ENCODE results near the gene HEG1. TPM values are rescaled to one million over a fixed set of nuclear protein-coding genes. Genes with fewer than 3 reads are reported as not detected.

HEG1 gene
- total and polyA plus RNA-seq, 2 of the 13 experiments (the other 11 are each of a cell fraction or from before 2014, with no cell fraction given), result 10.7 to 18.2 TPM

GRCh38 chr3:125051205-125051604 is 4.6 kb downstream of the HEG1 start:
- POLR2A ChIA-PET, result interaction anchor here (1.8 kb wide), 1 partner anchor 12 kb away, joined by 12 read pairs; no protein-coding TSS in a partner anchor
- Histone ChIP-seq H3K4me2 (ENCODE audit: low read depth, low read length) (no peak overlapping the region), H3K9me3 (ENCODE audit: low read length) (no peaks in the 10 kb centered on the region), H3K27ac (ENCODE audit: extremely low read length, insufficient read depth, low read length) (no peak overlapping the region), H3K9ac (ENCODE audit: insufficient read depth, low read depth, low read length) (no peak overlapping the region), H3K27me3 (ENCODE audit: control insufficient read depth in 1 of 2, insufficient read depth in 2 of 2, low read length in 2 of 2) (no peaks in the 10 kb centered on the region; a peak in 1 of 5 replicates), H4K20me1 (ENCODE audit: insufficient read depth, low read length) (peaks cover 21% of the 10 kb centered on the region), H3K36me3 (replicated peaks in 1 of 2; ENCODE audit: control insufficient read depth in 1 of 2, insufficient read depth in 2 of 2, low read length in 2 of 2) (peaks cover 16 to 45% of the 10 kb centered on the region in 2 experiments; a peak in 4 of 5 replicates), H2AFZ (ENCODE audit: low read length) (no peak overlapping the region), H3K79me2 (ENCODE audit: insufficient read depth, low read length) (peaks cover 35% of the 10 kb centered on the region), H3K4me1 (ENCODE audit: insufficient read depth, low read length) (peaks cover 31% of the 10 kb centered on the region), H3K4me3 (replicated peaks in 1 of 3; ENCODE audit: insufficient read depth in 1 of 3, low read depth in 2 of 3, low read length in 3 of 3) (no peak overlapping the region)
- TF ChIP-seq ZNF629 (CRISPR knock-in tag; conservative IDR thresholded peaks at IDR 0.05) (peak; percentile 78), ZBTB20 (CRISPR knock-in tag; IDR thresholded peaks at IDR 0.05; ENCODE audit: borderline replicate concordance, low read depth) (no peak), HCFC1 (IDR thresholded peaks at IDR 0.05; ENCODE audit: low read depth, low read length) (no peak)
- CTCF ChIA-PET (ENCODE audit: low intra/inter-chr PET ratio, low total read pairs), result no interaction called here
- WGBS (ENCODE audit: low lambda C conversion rate), result 98% methylated on average over 7 of the region's 7 CpGs
- intact Hi-C loops (cut with micrococcal nuclease; ENCODE audit: unreplicated experiment), result loop anchor here (10.0 kb wide), 1 partner anchor 104 kb away; no protein-coding TSS in a partner anchor
- DNase-seq (ENCODE audit: low spot score) (no peak), FAIRE-seq (no peak), ATAC-seq (no peak)
- in situ Hi-C loops (cut with HindIII; ENCODE audit: extremely low pct_ligation_motif_present, low pct_unique_long_range_greater_than_20kb), result loop anchor here (5.0 kb wide), 1 partner anchor 49 kb away; no protein-coding TSS in a partner anchor
- BruUV-seq (replicated peaks), result no TSS peak

- peaks cover 35% of the 10 kb centered on the region for H3K79me2 ChIP-seq (ENCODE audit: insufficient read depth, low read length)
- no peak for DNase-seq (ENCODE audit: low spot score)
- no peak for FAIRE-seq
- H3K4me1 ChIP-seq (ENCODE audit: insufficient read depth, low read length), result peaks cover 35% of the 10 kb centered on the region
- TF ChIP-seq ETV5 (CRISPR knock-in tag; IDR thresholded peaks at IDR 0.05; ENCODE audit: borderline replicate concordance) (no peak), POLR2AphosphoS2 (IDR thresholded peaks at IDR 0.05; ENCODE audit: low read depth, low read length) (no peak), GTF3A (CRISPR knock-in tag; conservative IDR thresholded peaks at IDR 0.05) (no peak), ZNF746 (CRISPR knock-in tag; IDR thresholded peaks at IDR 0.05) (no peak), ZNF350 (CRISPR knock-in tag; IDR thresholded peaks at IDR 0.05; ENCODE audit: borderline replicate concordance, low read depth) (no peak), HNRNPH1 (optimal IDR thresholded peaks at IDR 0.05; ENCODE audit: low read depth, low read length) (no peak), KAT8 (CRISPR knock-in tag; IDR thresholded peaks at IDR 0.05) (no peak), ZNF441 (CRISPR knock-in tag; IDR thresholded peaks at IDR 0.05; ENCODE audit: borderline replicate concordance) (no peak), ZNF143 (CRISPR knock-in tag; IDR thresholded peaks at IDR 0.05) (no peak), KLF9 (CRISPR knock-in tag; IDR thresholded peaks at IDR 0.05; ENCODE audit: low read depth) (no peak), ZFP41 (CRISPR knock-in tag; IDR thresholded peaks at IDR 0.05; ENCODE audit: borderline replicate concordance) (no peak), ATF2 (CRISPR knock-in tag; IDR thresholded peaks at IDR 0.05) (no peak), ZNF446 (CRISPR knock-in tag; IDR thresholded peaks at IDR 0.05) (no peak), NR3C1 (CRISPR knock-in tag; IDR thresholded peaks at IDR 0.05) (no peak), KAT2B (IDR thresholded peaks at IDR 0.05; ENCODE audit: borderline replicate concordance, low read depth, low read length) (no peak), ZFP36L2 (CRISPR knock-in tag; IDR thresholded peaks at IDR 0.05) (no peak), ZNF234 (CRISPR knock-in tag; conservative IDR thresholded peaks at IDR 0.05) (no peak)
- H3K4me2 ChIP-seq (ENCODE audit: low read depth, low read length), result no peak overlapping the region
- WGBS (ENCODE audit: low lambda C conversion rate), result 91% methylated on average over 6 of the region's 6 CpGs
- CTCF ChIA-PET (ENCODE audit: low intra/inter-chr PET ratio, low total read pairs), result no interaction called here
- intact Hi-C loops (cut with micrococcal nuclease; ENCODE audit: unreplicated experiment) (loop anchor here (10.0 kb wide), 1 partner anchor 104 kb away; no protein-coding TSS in a partner anchor), in situ Hi-C loops (cut with HindIII; ENCODE audit: extremely low pct_ligation_motif_present, low pct_unique_long_range_greater_than_20kb) (loop anchor here (5.0 kb wide), 1 partner anchor 48 kb away; no protein-coding TSS in a partner anchor)
- no peaks in the 10 kb centered on the region for H3K9me3 ChIP-seq (ENCODE audit: low read length)
- POLR2A ChIA-PET, result no interaction called here
- no peak overlapping the region for H3K27ac ChIP-seq (ENCODE audit: extremely low read length, insufficient read depth, low read length)
- BruUV-seq (replicated peaks), result no TSS peak
- no peaks in the 10 kb centered on the region; a peak in 1 of 5 replicates for H3K27me3 ChIP-seq (ENCODE audit: control insufficient read depth in 1 of 2, insufficient read depth in 2 of 2, low read length in 2 of 2)
- no peak overlapping the region for H3K4me3 ChIP-seq (replicated peaks in 1 of 3; ENCODE audit: insufficient read depth in 1 of 3, low read depth in 2 of 3, low read length in 3 of 3)
- H3K9ac ChIP-seq (ENCODE audit: insufficient read depth, low read depth, low read length), result no peak overlapping the region
- peaks cover 16 to 45% of the 10 kb centered on the region in 2 experiments; a peak in 4 of 5 replicates for H3K36me3 ChIP-seq (replicated peaks in 1 of 2; ENCODE audit: control insufficient read depth in 1 of 2, insufficient read depth in 2 of 2, low read length in 2 of 2)
- peaks cover 24% of the 10 kb centered on the region for H4K20me1 ChIP-seq (ENCODE audit: insufficient read depth, low read length)
- no peak for ATAC-seq
- H2AFZ ChIP-seq (ENCODE audit: low read length), result no peak overlapping the region
These were observed 5.2 kb downstream of the HEG1 start for GRCh38 chr3:125050488-125051090.

Measured in HepG2 (cell line).